ENCODE results near the gene SPEF2.

Gene SPEF2

DNA sequence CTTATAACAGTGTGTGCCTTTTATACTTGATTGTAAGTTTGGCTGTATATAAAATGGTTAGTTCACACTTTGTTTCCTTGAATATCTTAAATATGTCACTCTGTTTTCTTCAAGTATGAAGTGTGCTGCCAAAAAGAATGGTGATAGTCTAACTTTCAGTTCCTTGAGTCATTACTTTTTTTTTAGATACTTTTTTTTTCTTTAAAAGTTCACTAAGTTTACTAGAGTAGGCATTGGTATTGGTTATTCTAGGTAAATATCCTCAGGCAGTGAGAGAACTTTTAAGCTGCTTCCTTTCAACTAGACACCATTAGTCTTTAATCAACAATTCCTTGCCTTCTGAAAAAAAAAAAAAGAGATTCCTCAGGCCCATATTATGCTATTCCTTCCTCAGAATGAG, 41.9 kb downstream of the SPEF2 start:
- no peaks in the 10 kb centered on the region for H3K9me3 ChIP-seq (ENCODE audit: low read length)
- H3F3A ChIP-seq (ENCODE audit: insufficient read depth, low read length) = no peaks in the 10 kb centered on the region
- no peak overlapping the region for H3K4me3 ChIP-seq (ENCODE audit: low read depth, low read length, poor library complexity, severe bottlenecking)
- TF ChIP-seq, protein P1, sequence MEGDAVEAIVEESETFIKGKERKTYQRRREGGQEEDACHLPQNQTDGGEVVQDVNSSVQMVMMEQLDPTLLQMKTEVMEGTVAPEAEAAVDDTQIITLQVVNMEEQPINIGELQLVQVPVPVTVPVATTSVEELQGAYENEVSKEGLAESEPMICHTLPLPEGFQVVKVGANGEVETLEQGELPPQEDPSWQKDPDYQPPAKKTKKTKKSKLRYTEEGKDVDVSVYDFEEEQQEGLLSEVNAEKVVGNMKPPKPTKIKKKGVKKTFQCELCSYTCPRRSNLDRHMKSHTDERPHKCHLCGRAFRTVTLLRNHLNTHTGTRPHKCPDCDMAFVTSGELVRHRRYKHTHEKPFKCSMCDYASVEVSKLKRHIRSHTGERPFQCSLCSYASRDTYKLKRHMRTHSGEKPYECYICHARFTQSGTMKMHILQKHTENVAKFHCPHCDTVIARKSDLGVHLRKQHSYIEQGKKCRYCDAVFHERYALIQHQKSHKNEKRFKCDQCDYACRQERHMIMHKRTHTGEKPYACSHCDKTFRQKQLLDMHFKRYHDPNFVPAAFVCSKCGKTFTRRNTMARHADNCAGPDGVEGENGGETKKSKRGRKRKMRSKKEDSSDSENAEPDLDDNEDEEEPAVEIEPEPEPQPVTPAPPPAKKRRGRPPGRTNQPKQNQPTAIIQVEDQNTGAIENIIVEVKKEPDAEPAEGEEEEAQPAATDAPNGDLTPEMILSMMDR (IDR thresholded peaks at IDR 0.05; ENCODE audit: low read length) = no peak
- no peak for TF ChIP-seq EZH2 (IDR thresholded peaks at IDR 0.05; ENCODE audit: borderline replicate concordance, low read length)
- H3K4me2 ChIP-seq (ENCODE audit: low read length) = no peak overlapping the region
- no peak overlapping the region for H3K27ac ChIP-seq (ENCODE audit: low read depth, low read length, poor library complexity, severe bottlenecking)
- no peaks in the 10 kb centered on the region for H3K9me2 ChIP-seq (ENCODE audit: low read depth, low read length)
- peak overlapping the region; percentile 96; the same call in 1 of the 2 replicates for H2AFZ ChIP-seq (ENCODE audit: low read length)
- H3K36me3 ChIP-seq (ENCODE audit: insufficient read depth, low read length) = no peaks in the 10 kb centered on the region
- no peaks in the 10 kb centered on the region for H4K20me1 ChIP-seq (ENCODE audit: insufficient read depth, low read length)
- peaks cover 23% of the 10 kb centered on the region for H3K4me1 ChIP-seq (ENCODE audit: insufficient read depth, low read length, severe bottlenecking)
- H3K9ac ChIP-seq (ENCODE audit: low read length) = no peak overlapping the region
- no peaks in the 10 kb centered on the region for H3K79me2 ChIP-seq (ENCODE audit: insufficient read depth, low read length)
- no peaks in the 10 kb centered on the region for H3K27me3 ChIP-seq (ENCODE audit: insufficient read depth, low read length)

DNA sequence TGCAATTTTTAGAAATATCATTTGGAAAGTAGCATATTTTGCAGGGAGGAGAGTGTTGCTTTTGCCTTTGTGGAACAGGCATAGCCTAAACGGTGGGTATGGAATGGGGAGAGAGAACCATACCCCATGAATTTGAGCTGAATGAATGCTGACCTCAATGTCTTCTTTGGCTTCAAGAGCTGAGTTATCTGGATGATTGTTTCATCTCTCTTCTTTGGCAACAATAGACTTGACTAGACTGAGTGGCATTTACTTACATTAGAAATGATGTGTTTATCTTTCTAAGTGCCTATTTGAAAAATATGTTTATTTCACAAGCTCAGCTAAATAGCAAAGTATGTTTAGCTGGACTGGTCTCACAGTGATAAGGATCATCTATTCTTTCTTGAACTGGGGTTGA, 42.8 kb downstream of the SPEF2 start:
- no peak for TF ChIP-seq EZH2 (IDR thresholded peaks at IDR 0.05; ENCODE audit: borderline replicate concordance, low read length)
- TF ChIP-seq, protein P1 (IDR thresholded peaks at IDR 0.05; ENCODE audit: low read length) = no peak
- no peak overlapping the region for H3K4me3 ChIP-seq (ENCODE audit: low read depth, low read length, poor library complexity, severe bottlenecking)
- H3K4me1 ChIP-seq (ENCODE audit: insufficient read depth, low read length, severe bottlenecking) = peaks cover 18% of the 10 kb centered on the region
- H2AFZ ChIP-seq (ENCODE audit: low read length) = peak overlapping the region; percentile 96
- H3K9me3 ChIP-seq (ENCODE audit: low read length) = no peaks in the 10 kb centered on the region
- no peaks in the 10 kb centered on the region for H3K36me3 ChIP-seq (ENCODE audit: insufficient read depth, low read length)
- no peak overlapping the region for H3K4me2 ChIP-seq (ENCODE audit: low read length)
- H3K9ac ChIP-seq (ENCODE audit: low read length) = no peak overlapping the region
- no peak overlapping the region for H3K27ac ChIP-seq (ENCODE audit: low read depth, low read length, poor library complexity, severe bottlenecking)
- no peaks in the 10 kb centered on the region for H3K9me2 ChIP-seq (ENCODE audit: low read depth, low read length)
- H3K79me2 ChIP-seq (ENCODE audit: insufficient read depth, low read length) = no peaks in the 10 kb centered on the region
- H3K27me3 ChIP-seq (ENCODE audit: insufficient read depth, low read length) = no peaks in the 10 kb centered on the region
- H4K20me1 ChIP-seq (ENCODE audit: insufficient read depth, low read length) = no peaks in the 10 kb centered on the region
- no peaks in the 10 kb centered on the region for H3F3A ChIP-seq (ENCODE audit: insufficient read depth, low read length)

DNA sequence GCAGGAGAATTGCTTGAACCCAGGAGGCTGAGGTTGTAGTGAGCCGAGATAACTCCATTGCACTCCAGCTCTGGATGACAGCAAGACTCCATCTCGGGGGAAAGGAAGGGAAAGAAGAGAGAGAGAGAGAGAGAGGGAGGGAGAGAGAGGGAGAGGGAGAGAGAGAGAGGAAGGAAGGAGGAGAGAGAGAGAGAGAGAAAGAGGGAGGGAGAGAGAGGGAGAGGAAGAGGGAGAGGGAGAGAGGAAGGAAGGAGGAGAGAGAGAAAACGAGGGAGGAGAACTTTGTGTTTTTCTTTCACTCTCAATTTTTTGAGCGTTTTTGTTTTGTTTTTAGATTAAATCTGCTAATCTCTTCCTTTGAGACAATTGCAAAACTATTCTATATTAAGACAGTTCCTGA, 46.9 kb downstream of the SPEF2 start:
- no peaks in the 10 kb centered on the region for H3F3A ChIP-seq (ENCODE audit: insufficient read depth, low read length)
- H3K4me1 ChIP-seq (ENCODE audit: insufficient read depth, low read length, severe bottlenecking) = peaks cover 10% of the 10 kb centered on the region
- H3K36me3 ChIP-seq (ENCODE audit: insufficient read depth, low read length) = no peaks in the 10 kb centered on the region
- H4K20me1 ChIP-seq (ENCODE audit: insufficient read depth, low read length) = no peaks in the 10 kb centered on the region
- H2AFZ ChIP-seq (ENCODE audit: low read length) = no peak overlapping the region
- TF ChIP-seq, protein P1 (IDR thresholded peaks at IDR 0.05; ENCODE audit: low read length) = no peak
- no peak overlapping the region for H3K4me3 ChIP-seq (ENCODE audit: low read depth, low read length, poor library complexity, severe bottlenecking)
- H3K9me3 ChIP-seq (ENCODE audit: low read length) = no peaks in the 10 kb centered on the region
- H3K79me2 ChIP-seq (ENCODE audit: insufficient read depth, low read length) = no peaks in the 10 kb centered on the region
- no peaks in the 10 kb centered on the region for H3K27me3 ChIP-seq (ENCODE audit: insufficient read depth, low read length)
- no peaks in the 10 kb centered on the region for H3K9me2 ChIP-seq (ENCODE audit: low read depth, low read length)
- H3K27ac ChIP-seq (ENCODE audit: low read depth, low read length, poor library complexity, severe bottlenecking) = no peak overlapping the region
- H3K9ac ChIP-seq (ENCODE audit: low read length) = no peak overlapping the region
- no peak overlapping the region for H3K4me2 ChIP-seq (ENCODE audit: low read length)
